ENCODE data around the gene GBP2. TPM values are rescaled to one million over a fixed set of nuclear protein-coding genes. Genes with fewer than 3 reads are reported as not detected.
A peak's percentile ranks its signal among the peaks of the same experiment; 100 is the strongest.

Gene GBP2
- total and polyA plus RNA-seq, 9 of the 15 experiments (the other 6 are each of a cell fraction or from before 2014, with no cell fraction given), result 0.45 to 2.2 (median 0.69) TPM

GRCh38 chr1:89098857-89099256, 27.1 kb downstream of the GBP2 start (continued):
- TF ChIP-seq CEBPG (CRISPR knock-in tag; IDR thresholded peaks at IDR 0.05), result no peak
- no peak for TF ChIP-seq CEBPG (tag; conservative IDR thresholded peaks at IDR 0.05 in 1 of 2, IDR thresholded peaks at IDR 0.05 in 1 of 2)
- TF ChIP-seq HLTF (IDR thresholded peaks at IDR 0.05), result no peak
- TF ChIP-seq TEAD4 (IDR thresholded peaks at IDR 0.05; ENCODE audit: low read length), result no peak
- no peak for TF ChIP-seq TEAD4 (CRISPR knock-in tag; IDR thresholded peaks at IDR 0.05; ENCODE audit: borderline replicate concordance)

GRCh38 chr1:89095737-89096136, 30.2 kb downstream of the GBP2 start:
- Histone ChIP-seq H3K4me2 (ENCODE audit: insufficient read depth, low read length) (no peak overlapping the region), H2AFZ (ENCODE audit: low read depth, low read length) (no peak overlapping the region), H3K4me1 (replicated peaks in 1 of 2; ENCODE audit: control insufficient read depth in 2 of 2, insufficient read depth in 2 of 2, low read length in 2 of 2) (no peaks in the 10 kb centered on the region), H3K27me3 (ENCODE audit: control insufficient read depth in 2 of 2, insufficient read depth in 2 of 2, low read length in 2 of 2) (no peaks in the 10 kb centered on the region), H4K20me1 (replicated peaks; ENCODE audit: control insufficient read depth, insufficient read depth, low read length) (no peaks in the 10 kb centered on the region), H3K36me3 (ENCODE audit: control insufficient read depth, insufficient read depth, low read length) (no peaks in the 10 kb centered on the region), H3K9me1 (ENCODE audit: control insufficient read depth, insufficient read depth, low read length) (no peaks in the 10 kb centered on the region), H3K27ac (ENCODE audit: extremely low read depth, low read depth, low read length) (no peak overlapping the region), H3K79me2 (ENCODE audit: control insufficient read depth, insufficient read depth, low read length) (no peaks in the 10 kb centered on the region), H3K9me3 (replicated peaks; ENCODE audit: control insufficient read depth, insufficient read depth, low read depth, low read length) (peaks cover 3% of the 10 kb centered on the region), H3K9ac (ENCODE audit: insufficient read depth in 1 of 2, low read depth in 2 of 2, low read length in 2 of 2) (no peak overlapping the region), H3K4me3 (no peak overlapping the region)
- ATAC-seq, result no peak
- BruUV-seq (replicated peaks), result no TSS peak
- intact Hi-C loops (cut with micrococcal nuclease) (no loop called here), in situ Hi-C loops (cut with MboI) (no loop called here)
- CTCF ChIA-PET (ENCODE audit: low intra/inter-chr PET ratio), result no interaction called here
- FAIRE-seq, result no peak
- 3% methylated on average over 2 of the region's 2 CpGs for WGBS (ENCODE audit: insufficient coverage, low coverage, missing lambda C conversion rate)
- POLR2A ChIA-PET, result interaction anchor here (0.9 kb wide), 1 partner anchor 10 kb away, joined by 3 read pairs; no protein-coding TSS in a partner anchor
- no peak for DNase-seq (ENCODE audit: extremely low read depth in 1 of 4, low spot score in 3 of 4)
- no peak for TF ChIP-seq NFRKB (IDR thresholded peaks at IDR 0.05; ENCODE audit: low read depth)
- 0 out of 2 replicates have a peak, but pooled peaks have one; percentile 32 for TF ChIP-seq ADNP (tag; IDR thresholded peaks at IDR 0.05)
- TF ChIP-seq THRAP3 (IDR thresholded peaks at IDR 0.05; ENCODE audit: borderline replicate concordance), result no peak
- TF ChIP-seq ZFP1 (CRISPR knock-in tag; IDR thresholded peaks at IDR 0.05), result no peak
- no peak for TF ChIP-seq CREB3L1 (IDR thresholded peaks at IDR 0.05; ENCODE audit: borderline replicate concordance, low read depth)
- peak; percentile 88 for TF ChIP-seq RBM25 (IDR thresholded peaks at IDR 0.05; ENCODE audit: low read depth, low read length, severe bottlenecking)
- no peak for TF ChIP-seq ZNF583 (CRISPR knock-in tag; IDR thresholded peaks at IDR 0.05)
- TF ChIP-seq BMI1 (IDR thresholded peaks at IDR 0.05; ENCODE audit: low read length), result no peak
- TF ChIP-seq SOX6 (IDR thresholded peaks at IDR 0.05), result no peak
- TF ChIP-seq MEF2D (tag; conservative IDR thresholded peaks at IDR 0.05; ENCODE audit: low read depth), result peak; percentile 71; the same call in 1 of the 2 replicates
- no peak for TF ChIP-seq ZNF551 (CRISPR knock-in tag; IDR thresholded peaks at IDR 0.05)
- no peak for TF ChIP-seq ZNF586 (CRISPR knock-in tag; conservative IDR thresholded peaks at IDR 0.05)
- no peak for TF ChIP-seq CBX1 (IDR thresholded peaks at IDR 0.05; ENCODE audit: low read depth)
- peak; percentile 53; the same call in 1 of the 2 replicates for TF ChIP-seq MEF2A (IDR thresholded peaks at IDR 0.05; ENCODE audit: control insufficient read depth, low read depth, low read length)
- TF ChIP-seq HDAC2 (IDR thresholded peaks at IDR 0.05), result no peak
- no peak for TF ChIP-seq NKRF (IDR thresholded peaks at IDR 0.05; ENCODE audit: borderline replicate concordance)
- no peak for TF ChIP-seq SRF (CRISPR knock-in tag; IDR thresholded peaks at IDR 0.05)

Data from K562 (cell line).